HG03103 (cell line): ENCODE measurements around the gene GNAS-AS1.
A peak's percentile ranks its signal among the peaks of the same experiment; 100 is the strongest.

Experiments used
- ATAC-seq: cut with Tn5 transposase; IDR thresholded peaks from one replicate; pipeline ENCODE4 v1.9.1; 2021; ENCODE audit warnings: low read depth; ENCODE audit not compliant: unreplicated experiment

GNAS-AS1 gene

GRCh38 chr20:58850693-58851174 lies at the start of gene GNAS-AS1:
GNAS-AS1 (minus strand) TSS chr20:58850902.
- peak; percentile 79 for ATAC-seq

DNA sequence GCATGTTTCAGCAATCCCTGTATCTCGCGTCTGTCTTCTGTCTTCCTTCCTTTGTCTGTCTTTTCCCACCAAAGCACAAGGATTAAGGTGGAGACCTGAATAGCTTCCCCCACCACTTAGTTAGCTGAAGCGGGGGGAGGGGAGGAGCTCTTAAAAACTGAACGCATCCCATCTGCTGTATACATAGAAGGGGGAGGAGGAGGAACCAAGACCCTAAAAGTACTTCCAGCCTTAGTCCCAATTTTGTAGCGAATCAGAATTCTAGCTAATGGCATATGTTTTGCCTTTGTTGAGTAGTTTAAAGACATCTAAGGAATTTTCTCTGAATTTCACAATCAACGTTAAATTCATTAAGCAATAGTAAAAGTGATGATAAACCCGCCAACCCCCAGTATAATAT lies 49.7 kb upstream of the GNAS-AS1 start:
- ATAC-seq = no peak

DNA sequence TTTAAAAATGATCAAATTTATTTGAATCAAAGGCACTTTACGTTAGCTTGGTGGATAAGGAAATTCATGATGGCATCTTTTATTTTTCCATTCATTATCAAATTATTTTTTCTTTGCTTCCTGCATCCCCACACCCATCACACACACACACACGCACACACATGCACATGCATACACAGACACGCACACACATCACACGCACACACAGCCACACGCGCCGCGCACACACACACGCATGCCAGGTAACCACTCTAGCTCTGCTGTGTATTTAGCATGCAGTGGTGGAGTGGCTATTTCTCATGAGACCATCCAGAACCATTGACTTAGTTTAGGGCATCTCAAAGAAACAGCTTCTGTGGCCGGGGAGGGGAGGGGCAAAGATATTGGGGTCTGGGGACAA lies 48.8 kb upstream of the GNAS-AS1 start:
- no peak for ATAC-seq

DNA sequence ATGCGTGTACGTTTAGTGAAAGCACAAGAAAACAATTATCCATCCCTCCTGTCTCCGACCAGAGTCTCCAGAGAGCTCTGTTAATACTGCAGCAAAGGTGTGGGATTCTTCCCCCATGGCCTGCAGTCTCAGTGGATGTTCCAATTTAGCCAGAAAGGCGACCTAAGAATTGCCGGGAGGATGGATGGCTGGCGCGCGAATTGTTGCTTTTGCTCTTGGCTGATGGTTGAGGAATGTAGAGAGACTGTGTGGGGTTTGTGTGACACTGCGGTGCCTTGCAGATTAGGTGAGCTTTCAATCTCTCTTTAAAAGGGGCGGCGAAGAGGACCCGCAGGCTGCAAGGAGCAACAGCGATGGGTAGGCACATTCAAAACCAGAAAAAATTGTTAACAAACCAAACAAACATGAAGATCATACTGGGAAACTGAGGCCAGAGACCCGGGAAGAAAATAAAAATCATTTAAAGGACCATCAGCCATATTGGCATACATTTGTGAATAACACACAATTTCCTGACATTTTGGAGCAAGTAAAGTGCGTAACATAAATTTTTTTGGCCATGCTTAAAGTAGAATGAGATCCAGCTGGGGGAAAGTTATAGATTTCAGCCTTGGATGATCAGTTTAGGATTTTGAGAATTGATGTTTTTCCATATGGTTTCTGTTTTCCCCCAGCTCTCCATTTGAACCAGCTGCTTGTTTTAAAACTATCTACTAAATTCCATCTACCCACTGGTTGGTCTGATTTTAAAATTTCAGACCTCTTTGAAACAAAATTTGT lies 48.1 kb upstream of the GNAS-AS1 start:
- no peak for ATAC-seq

DNA sequence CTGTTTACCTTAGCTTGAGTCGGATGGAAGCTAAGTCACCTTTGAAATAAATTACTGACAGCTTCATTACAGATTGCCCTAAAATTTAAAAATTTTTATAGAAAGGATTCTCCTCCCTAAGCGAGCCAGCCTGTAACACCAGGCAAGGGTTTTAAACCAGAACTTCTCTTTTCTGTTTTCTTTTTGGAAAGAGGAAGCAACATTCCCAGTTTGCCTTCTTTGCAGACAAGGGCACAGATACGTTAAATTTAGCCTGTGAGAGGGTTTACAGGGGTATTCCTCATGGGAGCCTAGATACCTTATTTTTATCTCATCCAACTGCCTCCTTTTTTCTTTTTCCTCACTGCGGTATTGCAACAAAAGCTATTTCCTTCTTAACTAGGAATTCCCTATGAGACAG lies 46.8 kb upstream of the GNAS-AS1 start:
- ATAC-seq = no peak

GRCh38 chr20:58896820-58897219 lies 46.1 kb upstream of the GNAS-AS1 start:
- ATAC-seq = no peak

- no peak for ATAC-seq
Measured at GRCh38 chr20:58895448-58896180, 44.9 kb upstream of the GNAS-AS1 start.

DNA sequence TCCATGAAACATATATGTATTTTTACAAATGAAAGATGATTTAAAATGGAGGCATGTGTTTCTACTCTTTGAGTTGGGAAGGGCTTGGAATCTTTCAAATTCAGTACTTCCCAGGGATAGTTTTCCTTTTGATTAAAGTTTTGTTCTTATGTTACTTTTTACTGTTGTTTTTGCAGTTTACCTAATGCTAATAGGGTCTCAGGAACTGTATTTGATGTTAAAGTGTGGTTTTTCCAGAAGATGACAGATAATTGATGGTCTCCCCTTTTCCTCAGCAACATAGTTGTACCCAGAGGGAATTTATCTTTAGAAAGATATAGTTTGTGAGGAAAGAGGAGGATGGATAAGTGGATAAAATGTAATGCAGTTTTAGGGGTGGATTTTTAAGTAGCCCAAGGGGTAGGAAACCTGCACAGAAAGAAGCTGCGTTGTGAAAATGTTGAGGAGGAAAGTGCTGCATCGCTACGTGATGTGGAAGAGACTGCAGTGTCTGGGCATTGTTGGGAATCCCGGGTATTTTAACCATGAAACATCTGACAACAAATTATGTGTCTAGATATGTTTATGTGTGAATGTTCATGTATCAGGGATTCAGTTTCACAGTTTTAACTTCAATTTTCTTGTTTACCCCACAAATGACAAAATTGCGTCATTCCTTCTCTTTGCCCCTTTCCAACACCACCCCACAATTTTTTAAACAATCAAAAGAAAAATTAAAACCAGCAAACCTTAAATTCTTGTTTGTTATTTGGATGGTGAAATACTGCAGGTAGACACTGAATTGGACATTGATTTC lies 44.1 kb upstream of the GNAS-AS1 start:
- no peak for ATAC-seq

DNA sequence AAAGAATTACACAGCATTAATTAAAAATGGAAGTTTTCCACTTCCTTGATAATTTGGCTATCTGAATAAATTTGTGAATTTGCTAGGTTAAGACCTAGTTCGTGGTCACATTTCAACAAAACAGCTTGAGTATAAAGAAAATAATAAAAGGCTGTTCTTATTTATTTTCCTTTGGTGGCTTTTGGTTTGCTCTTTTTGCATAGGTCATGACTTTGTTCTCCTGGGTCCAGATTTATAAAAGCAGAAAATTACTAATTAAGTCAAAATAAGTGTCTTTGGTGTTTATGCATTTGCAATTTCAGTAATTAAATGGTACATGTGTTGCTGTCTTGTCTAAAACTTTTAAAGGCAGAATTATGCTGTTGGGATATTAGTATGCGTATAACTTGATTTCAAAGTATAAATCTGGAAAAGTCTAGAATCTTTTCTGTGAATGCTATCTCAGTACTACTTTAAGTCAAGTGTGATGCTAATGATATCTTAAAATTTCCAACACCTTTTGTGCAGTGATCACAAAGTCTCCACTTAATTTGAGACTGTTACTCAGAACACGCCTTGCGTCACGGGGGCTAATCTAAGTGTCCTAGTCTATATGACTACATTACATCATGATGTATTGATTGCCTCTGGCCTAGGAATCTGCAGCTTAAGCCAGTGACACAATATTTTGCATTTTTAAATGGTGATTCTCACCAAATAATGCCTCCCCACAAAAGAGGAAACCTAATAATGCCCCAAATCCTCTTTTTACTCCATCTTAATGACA lies 42.8 kb upstream of the GNAS-AS1 start:
- no peak for ATAC-seq

DNA sequence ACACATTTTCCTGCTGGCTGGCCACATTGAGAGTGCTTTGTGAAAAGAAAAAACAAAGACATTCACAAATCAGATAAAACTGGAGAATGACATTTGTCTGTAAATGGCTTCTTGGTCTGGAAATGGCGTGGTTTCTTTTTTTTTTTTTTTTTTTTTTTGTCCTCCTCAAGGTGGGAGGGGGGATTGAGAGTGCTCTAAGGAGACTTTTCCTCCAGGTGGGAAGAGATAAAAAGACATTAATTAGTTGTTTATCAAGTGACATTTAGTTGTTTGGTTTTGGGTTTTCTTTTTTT lies 42.2 kb upstream of the GNAS-AS1 start:
- ATAC-seq = no peak

GRCh38 chr20:58892141-58892931 lies 41.6 kb upstream of the GNAS-AS1 start:
- ATAC-seq = no peak

- ATAC-seq = no peak
Measured at GRCh38 chr20:58891718-58892140, 41.0 kb upstream of the GNAS-AS1 start.

DNA sequence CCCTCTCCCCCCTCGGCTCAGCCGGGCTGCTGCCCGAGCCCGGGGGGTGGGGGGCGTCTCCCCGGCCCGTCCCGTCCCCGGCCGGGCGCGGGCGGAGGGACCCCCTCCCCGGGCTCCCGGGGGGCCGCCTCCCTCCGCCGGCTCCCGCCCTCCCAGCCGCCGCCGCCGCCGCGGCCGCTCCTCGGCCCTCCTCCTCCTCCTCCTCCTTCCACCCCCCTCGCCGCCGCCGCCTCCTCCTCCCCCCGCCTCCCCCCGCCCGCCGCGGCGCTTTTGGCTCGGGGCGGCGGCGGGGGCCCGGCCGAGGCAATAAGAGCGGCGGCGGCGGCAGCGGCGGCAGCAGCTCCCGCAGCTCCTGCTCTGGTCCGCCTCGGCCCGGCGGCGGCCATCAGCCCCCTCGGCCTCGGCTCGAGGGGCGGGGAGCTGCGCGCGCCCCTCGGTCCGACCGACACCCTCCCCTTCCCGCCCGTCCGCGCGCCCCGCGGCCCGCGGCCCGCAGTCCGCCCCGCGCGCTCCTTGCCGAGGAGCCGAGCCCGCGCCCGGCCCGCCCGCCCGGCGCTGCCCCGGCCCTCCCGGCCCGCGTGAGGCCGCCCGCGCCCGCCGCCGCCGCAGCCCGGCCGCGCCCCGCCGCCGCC lies 40.5 kb upstream of the GNAS-AS1 start:
- ATAC-seq = peak; percentile 20

- peak; percentile 21 for ATAC-seq
Measured at GRCh38 chr20:58890518-58891085, 39.9 kb upstream of the GNAS-AS1 start.

DNA sequence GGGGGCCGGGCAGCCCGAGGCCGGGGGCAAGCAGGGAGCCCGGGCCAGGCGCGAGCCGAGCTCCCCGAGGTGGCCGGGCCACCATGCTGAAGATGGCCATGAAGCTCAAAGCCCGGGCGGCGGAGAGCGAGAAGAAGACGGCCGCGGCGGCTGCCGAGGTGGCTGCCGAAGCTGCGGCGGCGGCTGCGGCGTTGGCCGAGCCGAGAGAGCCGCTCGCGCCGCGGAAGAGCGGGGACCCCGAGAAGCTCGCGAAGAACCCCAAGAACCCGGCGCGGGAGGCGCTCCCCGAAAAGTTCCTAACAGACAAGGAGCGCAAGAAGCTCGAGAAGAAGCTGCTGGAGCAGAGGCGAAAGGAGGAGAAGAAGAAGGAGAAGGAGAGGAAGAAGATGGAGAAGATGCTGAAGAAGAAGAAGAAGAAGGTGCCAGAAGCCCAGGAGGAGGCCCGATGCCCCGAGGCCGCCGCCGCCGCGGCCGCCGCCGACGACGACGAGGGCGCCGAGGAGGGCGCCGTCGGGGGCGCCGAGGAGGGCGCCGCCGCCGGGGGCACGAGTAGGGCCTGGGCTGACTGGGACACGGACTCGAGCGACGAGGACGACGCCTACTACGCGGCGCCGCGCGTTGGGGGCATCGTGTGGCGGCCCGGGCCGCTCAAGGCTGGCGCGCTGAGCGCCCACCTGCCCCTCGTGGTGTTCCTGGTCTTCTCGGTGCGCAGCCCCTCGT lies 39.3 kb upstream of the GNAS-AS1 start:
- ATAC-seq = no peak

- no peak for ATAC-seq
Measured at GRCh38 chr20:58889334-58889760, 38.6 kb upstream of the GNAS-AS1 start.

GRCh38 chr20:58888521-58889333 lies 38.0 kb upstream of the GNAS-AS1 start:
- peak; percentile 31 for ATAC-seq
